Mesendoderm (in vitro differentiated cells): ENCODE results near the gene TXLNG.
"Not testable (repeated sequence)": the region's sequence is repeated elsewhere in the genome, so short reads cannot be mapped to it uniquely, and the experiment has no call there.

ENCODE experiments used
- DNase-seq: peaks from one replicate; pipeline ENCODE4 v3.0.0; 2013
- H2AK5ac ChIP-seq: 2 replicates; pipeline ENCODE4 v1.6.1; 2013; ENCODE audit warnings: low read length, inconsistent platforms
- H2BK120ac ChIP-seq: 2 replicates; pipeline ENCODE4 v1.6.1; 2013; ENCODE audit warnings: low read depth, mild to moderate bottlenecking, low read length, moderate library complexity, mixed read lengths
- H2BK15ac ChIP-seq: replicated peaks from 2 replicates; pipeline ENCODE4 v1.6.1; 2013; ENCODE audit warnings: low read depth, mild to moderate bottlenecking, moderate library complexity
- H2BK5ac ChIP-seq: 2 replicates; pipeline ENCODE4 v1.6.1; 2013; ENCODE audit warnings: low read length, inconsistent platforms
- H3K18ac ChIP-seq: 2 replicates; pipeline ENCODE4 v1.6.1; 2013; ENCODE audit warnings: mild to moderate bottlenecking, low read length, mixed read lengths
- H3K23ac ChIP-seq: one replicate; pipeline ENCODE4 v1.6.1; 2013; ENCODE audit warnings: low read length
- H3K27ac ChIP-seq: 2 replicates; pipeline ENCODE4 v1.5.1; 2013; ENCODE audit warnings: low read depth, mild to moderate bottlenecking, inconsistent platforms, low read length, moderate library complexity
- H3K27me3 ChIP-seq: 2 replicates; pipeline ENCODE4 v1.6.1; 2013; ENCODE audit warnings: low read length, control low read depth, mild to moderate bottlenecking, inconsistent platforms; ENCODE audit not compliant: insufficient read depth, poor library complexity
- H3K36me3 ChIP-seq: 2 replicates; pipeline ENCODE4 v1.6.1; 2013; ENCODE audit warnings: low read length, inconsistent platforms; ENCODE audit not compliant: control insufficient read depth, insufficient read depth
- H3K4ac ChIP-seq: one replicate; pipeline ENCODE4 v1.6.1; 2013; ENCODE audit warnings: low read depth, mild to moderate bottlenecking, low read length, moderate library complexity
- H3K4me1 ChIP-seq: 2 replicates; pipeline ENCODE4 v1.6.1; 2013; ENCODE audit warnings: low read depth, low read length, inconsistent platforms; ENCODE audit not compliant: control insufficient read depth
- H3K4me2 ChIP-seq: 2 replicates; pipeline ENCODE4 v1.6.1; 2013; ENCODE audit warnings: low read length
- H3K4me3 ChIP-seq: 2 replicates; pipeline ENCODE4 v1.5.1; 2013; ENCODE audit warnings: mild to moderate bottlenecking, low read length
- H3K56ac ChIP-seq: one replicate; pipeline ENCODE4 v1.6.1; 2013; ENCODE audit warnings: low read length
- H3K79me1 ChIP-seq: 2 replicates; pipeline ENCODE4 v1.6.1; 2013; ENCODE audit warnings: low read length, inconsistent platforms
- H3K79me2 ChIP-seq: 2 replicates; pipeline ENCODE4 v1.6.1; 2013; ENCODE audit warnings: mild to moderate bottlenecking, low read length; ENCODE audit not compliant: control insufficient read depth, insufficient read depth
- H3K9ac ChIP-seq: 2 replicates; pipeline ENCODE4 v1.6.1; 2013; ENCODE audit warnings: low read length, inconsistent platforms
- H4K5ac ChIP-seq: one replicate; pipeline ENCODE4 v1.6.1; 2013; ENCODE audit warnings: low read length
- H4K8ac ChIP-seq: one replicate; pipeline ENCODE4 v1.6.1; 2013; ENCODE audit warnings: low read depth, mild to moderate bottlenecking, control low read depth, low read length, moderate library complexity
- WGBS: extraction: QIAGEN DNeasy Blood & Tissue Kit; methylation state at CpG from one replicate; pipeline ENCODE4 v1.1.7; 2013; ENCODE audit warnings: low lambda C conversion rate, missing lambda C conversion rate; ENCODE audit not compliant: insufficient coverage; ENCODE audit errors: extremely low coverage; 5-methylcytosine and 5-hydroxymethylcytosine counted together

TXLNG gene

DNA sequence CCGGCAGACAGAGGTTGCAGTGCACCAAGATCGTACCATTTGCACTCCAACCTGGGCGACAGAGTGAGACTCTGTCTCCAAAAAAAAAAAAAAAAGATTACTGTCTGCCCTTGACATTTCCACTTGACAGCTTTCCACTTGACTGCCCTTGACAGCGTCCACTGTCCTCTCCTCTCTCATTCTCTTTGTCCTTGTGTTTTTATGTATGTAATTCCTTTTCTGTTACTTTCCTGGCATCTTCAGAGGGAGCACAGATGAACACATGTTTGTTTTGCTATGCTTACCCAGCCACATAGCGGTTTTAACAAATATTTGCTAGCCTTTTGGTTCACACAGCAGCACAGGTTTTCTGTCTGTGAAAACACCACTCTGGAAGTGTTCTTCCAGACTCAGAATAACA is 40.6 kb upstream of the TXLNG start:
- Histone ChIP-seq H3K4me3 (no peak overlapping the region), H4K5ac (no peak overlapping the region), H3K23ac (no peak overlapping the region), H2BK5ac (no peak overlapping the region), H3K27ac (no peak overlapping the region), H3K4me1 (no peaks in the 10 kb centered on the region), H3K9ac (no peak overlapping the region), H3K79me1 (no peaks in the 10 kb centered on the region), H3K79me2 (no peaks in the 10 kb centered on the region), H3K4me2 (no peak overlapping the region), H3K27me3 (no peaks in the 10 kb centered on the region), H2BK15ac (no peak overlapping the region), H3K36me3 (peaks cover 3% of the 10 kb centered on the region), H3K56ac (no peak overlapping the region), H2AK5ac (no peak overlapping the region), H3K18ac (no peak overlapping the region), H2BK120ac (no peak overlapping the region), H4K8ac (no peak overlapping the region), H3K4ac (no peak overlapping the region)
- WGBS = no CpG with 5 or more reads among the region's 5 CpGs
- DNase-seq = no peak

DNA sequence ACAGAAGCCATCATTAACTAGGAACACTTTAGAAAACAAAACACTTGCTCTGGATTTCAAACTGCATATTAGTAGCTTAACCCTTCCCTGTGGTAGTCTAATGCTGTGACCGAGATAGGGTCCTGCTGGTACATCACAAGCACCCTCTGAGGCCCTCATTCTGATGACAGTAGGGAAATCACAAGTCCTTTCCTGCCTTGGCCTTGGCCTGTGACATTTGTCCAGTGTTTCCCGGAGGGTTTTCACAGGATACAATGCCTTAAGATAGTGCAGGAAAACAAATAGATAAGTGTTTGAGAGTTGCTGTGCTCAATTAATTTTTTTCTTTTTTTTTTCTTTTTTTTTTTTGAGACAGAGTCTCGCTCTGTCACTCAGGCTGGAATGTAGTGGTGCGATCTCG is 37.8 kb upstream of the TXLNG start:
- DNase-seq = no peak
- H3K4ac ChIP-seq = no peak overlapping the region
- H3K4me2 ChIP-seq = no peak overlapping the region
- H4K8ac ChIP-seq = no peak overlapping the region
- no peaks in the 10 kb centered on the region for H3K79me1 ChIP-seq
- no CpG with 5 or more reads among the region's 5 CpGs for WGBS
- H3K23ac ChIP-seq = no peak overlapping the region
- H3K36me3 ChIP-seq = peaks cover 3% of the 10 kb centered on the region
- H4K5ac ChIP-seq = no peak overlapping the region
- no peak overlapping the region for H3K9ac ChIP-seq
- H3K18ac ChIP-seq = no peak overlapping the region
- H2AK5ac ChIP-seq = no peak overlapping the region
- H3K4me3 ChIP-seq = no peak overlapping the region
- no peak overlapping the region for H2BK120ac ChIP-seq
- H2BK15ac ChIP-seq = no peak overlapping the region
- H3K79me2 ChIP-seq = no peaks in the 10 kb centered on the region
- H2BK5ac ChIP-seq = no peak overlapping the region
- H3K56ac ChIP-seq = no peak overlapping the region
- no peaks in the 10 kb centered on the region for H3K27me3 ChIP-seq
- no peak overlapping the region for H3K27ac ChIP-seq
- H3K4me1 ChIP-seq = no peaks in the 10 kb centered on the region

DNA sequence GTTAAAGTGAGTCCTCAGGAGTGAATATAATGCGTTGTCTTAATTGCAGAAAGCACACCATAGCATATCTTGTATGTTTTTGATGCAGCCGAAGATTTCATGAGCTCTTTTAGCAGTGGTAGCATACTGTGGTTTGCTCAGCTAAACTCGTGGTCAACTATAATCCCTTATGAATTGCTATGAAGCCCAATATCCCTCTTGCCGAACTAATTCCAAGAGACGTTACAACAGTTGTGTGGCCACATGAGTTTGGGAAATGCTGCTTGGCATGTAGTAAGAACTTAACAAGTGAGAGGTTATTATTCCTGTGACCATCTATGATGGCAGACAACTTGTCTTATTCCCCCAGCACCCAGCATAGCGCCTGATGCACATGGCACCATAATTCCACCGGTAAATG is 36.1 kb upstream of the TXLNG start:
- Histone ChIP-seq H3K79me2 (no peaks in the 10 kb centered on the region), H2BK15ac (no peak overlapping the region)

DNA sequence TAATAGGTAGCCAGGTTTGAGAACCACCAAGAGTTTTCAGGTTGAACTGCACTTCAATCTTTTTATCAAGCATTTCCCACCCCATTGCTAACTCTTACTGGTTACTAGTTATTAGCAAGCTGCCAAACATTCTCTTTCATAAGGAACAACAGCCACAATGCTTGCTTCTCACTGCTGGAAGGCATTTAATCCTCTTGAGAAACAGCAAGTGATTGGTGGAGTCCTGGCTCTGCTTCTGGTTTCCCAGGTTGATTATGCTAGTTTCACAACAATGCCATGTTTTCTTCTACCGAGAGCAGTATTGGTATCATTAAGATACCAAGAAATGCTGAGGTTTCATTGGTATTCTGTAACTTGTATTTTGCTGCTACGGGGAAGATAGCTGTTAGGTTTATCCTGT is 32.2 kb upstream of the TXLNG start:
- H3K9ac ChIP-seq = no peak overlapping the region
- H3K36me3 ChIP-seq = no peaks in the 10 kb centered on the region
- no peak overlapping the region for H4K5ac ChIP-seq
- H2AK5ac ChIP-seq = no peak overlapping the region
- no peaks in the 10 kb centered on the region for H3K79me1 ChIP-seq
- no CpG with 5 or more reads among the region's 2 CpGs for WGBS
- H3K4me2 ChIP-seq = no peak overlapping the region
- H3K4ac ChIP-seq = no peak overlapping the region
- no peak overlapping the region for H2BK15ac ChIP-seq
- no peaks in the 10 kb centered on the region for H3K79me2 ChIP-seq
- H2BK120ac ChIP-seq = no peak overlapping the region
- H3K23ac ChIP-seq = no peak overlapping the region
- no peak overlapping the region for H3K4me3 ChIP-seq
- H3K27me3 ChIP-seq = no peaks in the 10 kb centered on the region
- no peak overlapping the region for H3K27ac ChIP-seq
- no peak overlapping the region for H2BK5ac ChIP-seq
- no peak overlapping the region for H4K8ac ChIP-seq
- DNase-seq = no peak
- H3K4me1 ChIP-seq = no peaks in the 10 kb centered on the region
- no peak overlapping the region for H3K56ac ChIP-seq
- H3K18ac ChIP-seq = no peak overlapping the region

More for the DNA sequence above, 36.1 kb upstream of the TXLNG start:
- H3K36me3 ChIP-seq = no peaks in the 10 kb centered on the region
- no peak overlapping the region for H3K4ac ChIP-seq
- H3K79me1 ChIP-seq = no peaks in the 10 kb centered on the region
- no peak overlapping the region for H3K4me3 ChIP-seq
- no peak overlapping the region for H3K9ac ChIP-seq
- H3K27me3 ChIP-seq = no peaks in the 10 kb centered on the region
- H3K27ac ChIP-seq = no peak overlapping the region
- H3K18ac ChIP-seq = no peak overlapping the region
- H3K56ac ChIP-seq = no peak overlapping the region
- no peak overlapping the region for H2BK5ac ChIP-seq
- no CpG with 5 or more reads among the region's 7 CpGs for WGBS
- H4K8ac ChIP-seq = no peak overlapping the region
- no peak overlapping the region for H3K23ac ChIP-seq
- no peak overlapping the region for H2BK120ac ChIP-seq
- H3K4me1 ChIP-seq = no peaks in the 10 kb centered on the region
- H4K5ac ChIP-seq = no peak overlapping the region
- no peak overlapping the region for H3K4me2 ChIP-seq
- no peak overlapping the region for H2AK5ac ChIP-seq
- no peak for DNase-seq

DNA sequence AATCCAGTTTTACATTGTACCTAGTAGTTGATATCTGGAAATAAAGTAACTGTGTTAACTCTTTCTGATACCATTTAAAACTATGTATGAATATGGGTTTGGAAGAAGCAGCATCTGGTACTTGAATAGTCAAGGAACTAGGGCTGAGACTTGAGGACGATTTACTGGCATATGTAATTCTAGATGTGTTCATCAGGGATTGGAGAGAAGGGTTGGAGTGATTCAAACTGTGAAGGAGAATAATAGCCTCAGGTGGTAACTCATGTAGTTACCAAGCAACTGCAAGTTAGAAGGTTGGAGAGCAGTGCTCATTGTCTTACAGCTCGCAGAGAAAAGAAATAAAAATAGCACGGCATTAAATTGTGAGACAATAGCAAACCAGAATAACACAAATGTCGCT is 29.5 kb upstream of the TXLNG start:
- no peaks in the 10 kb centered on the region for H3K36me3 ChIP-seq
- no peak overlapping the region for H3K27ac ChIP-seq

DNA sequence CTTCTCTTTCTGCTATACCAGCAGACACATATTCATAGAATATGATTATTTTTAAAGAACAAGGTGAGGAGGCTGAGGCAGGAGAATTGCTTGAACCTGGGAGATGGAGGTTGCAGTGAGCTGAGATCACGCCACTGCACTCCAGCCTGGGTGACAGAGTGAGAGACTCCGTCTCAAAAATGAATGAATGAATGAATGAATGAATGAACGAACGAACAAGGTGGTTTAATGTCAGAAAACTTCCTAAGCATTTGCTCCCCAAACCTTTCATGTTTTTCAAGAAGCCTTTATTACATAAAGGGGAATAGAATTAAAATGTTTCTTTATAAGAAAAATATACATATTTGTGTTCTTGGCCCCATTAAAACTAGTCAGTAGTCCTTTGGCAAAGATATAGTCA is 24.8 kb upstream of the TXLNG start:
- WGBS = no CpG with 5 or more reads among the region's 4 CpGs
- H2BK15ac ChIP-seq, H2BK5ac ChIP-seq, H3K18ac ChIP-seq, H3K4me3 ChIP-seq, H3K4me1 ChIP-seq, H3K27ac ChIP-seq, H3K9ac ChIP-seq, H3K27me3 ChIP-seq, H4K8ac ChIP-seq, H3K56ac ChIP-seq, H3K4me2 ChIP-seq, DNase-seq, H2BK120ac ChIP-seq, H3K79me2 ChIP-seq, H3K23ac ChIP-seq, H3K36me3 ChIP-seq, H3K79me1 ChIP-seq, H3K4ac ChIP-seq, H2AK5ac ChIP-seq, H4K5ac ChIP-seq: not testable (repeated sequence)

More for the DNA sequence above, 29.5 kb upstream of the TXLNG start:
- Histone ChIP-seq H3K4me3 (no peak overlapping the region), H3K56ac (no peak overlapping the region), H3K4ac (no peak overlapping the region), H2BK120ac (no peak overlapping the region), H4K8ac (no peak overlapping the region), H3K4me1 (no peaks in the 10 kb centered on the region), H3K79me1 (no peaks in the 10 kb centered on the region), H3K18ac (no peak overlapping the region), H3K23ac (no peak overlapping the region), H4K5ac (no peak overlapping the region), H3K9ac (no peak overlapping the region), H2BK5ac (no peak overlapping the region), H3K4me2 (no peak overlapping the region), H2BK15ac (no peak overlapping the region), H2AK5ac (no peak overlapping the region), H3K27me3 (no peaks in the 10 kb centered on the region), H3K79me2 (no peaks in the 10 kb centered on the region)
- no CpG with 5 or more reads among the region's 4 CpGs for WGBS
- DNase-seq = no peak
